CD1c-positive myeloid dendritic cell (primary cell): Measurements from ENCODE around the gene ACP4.
"Not testable (repeated sequence)": the region's sequence is repeated elsewhere in the genome, so short reads cannot be mapped to it uniquely, and the experiment has no call there.

Source experiments
- DNase-seq: peaks from one replicate; pipeline ENCODE4 v3.0.0-alpha.2; 2016; ENCODE audit errors: extremely low spot score

ACP4 gene

DNA sequence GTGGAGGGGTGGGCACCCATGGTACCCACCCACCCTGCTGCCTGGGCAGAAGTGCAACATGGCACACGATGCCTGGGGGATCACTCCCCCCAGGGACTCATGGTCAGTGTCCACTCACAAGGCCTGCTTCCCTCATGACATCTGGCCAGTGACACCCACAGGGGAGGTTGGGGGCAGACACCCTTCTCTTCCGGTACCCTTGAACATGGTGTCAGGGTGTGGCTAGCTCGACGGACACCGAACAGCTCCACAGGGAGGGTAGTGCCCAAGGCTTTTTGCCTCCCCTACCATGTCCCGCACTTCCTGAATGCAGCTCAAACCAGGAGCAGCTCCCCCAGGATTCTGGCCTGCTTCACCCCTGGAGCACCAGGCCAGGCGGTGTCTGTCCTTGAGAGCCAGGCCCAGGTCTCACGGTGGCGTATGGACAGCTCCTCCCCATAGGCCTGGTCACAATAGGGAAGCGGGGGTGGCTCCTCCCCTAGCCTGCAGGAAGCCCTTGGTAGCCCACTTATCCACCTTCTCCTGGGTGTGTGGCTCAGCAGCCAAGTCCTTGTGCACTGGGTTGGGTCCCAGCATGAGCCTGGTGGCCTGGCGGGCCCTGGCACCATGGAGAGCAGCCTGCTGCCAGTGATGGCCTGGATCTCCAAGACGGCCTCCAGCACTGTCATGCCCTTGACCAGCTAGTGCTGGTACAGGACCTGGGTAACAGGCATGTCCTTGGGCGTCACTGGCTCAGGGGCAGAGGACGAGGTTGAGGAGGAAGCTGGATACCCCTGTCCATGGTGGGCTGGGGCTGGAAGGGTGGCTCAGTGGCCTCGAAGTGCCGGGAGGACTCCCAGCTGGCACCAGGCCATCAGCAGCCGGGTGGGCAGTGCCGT lies 7.8 kb downstream of the ACP4 start:
- no peak for DNase-seq

DNA sequence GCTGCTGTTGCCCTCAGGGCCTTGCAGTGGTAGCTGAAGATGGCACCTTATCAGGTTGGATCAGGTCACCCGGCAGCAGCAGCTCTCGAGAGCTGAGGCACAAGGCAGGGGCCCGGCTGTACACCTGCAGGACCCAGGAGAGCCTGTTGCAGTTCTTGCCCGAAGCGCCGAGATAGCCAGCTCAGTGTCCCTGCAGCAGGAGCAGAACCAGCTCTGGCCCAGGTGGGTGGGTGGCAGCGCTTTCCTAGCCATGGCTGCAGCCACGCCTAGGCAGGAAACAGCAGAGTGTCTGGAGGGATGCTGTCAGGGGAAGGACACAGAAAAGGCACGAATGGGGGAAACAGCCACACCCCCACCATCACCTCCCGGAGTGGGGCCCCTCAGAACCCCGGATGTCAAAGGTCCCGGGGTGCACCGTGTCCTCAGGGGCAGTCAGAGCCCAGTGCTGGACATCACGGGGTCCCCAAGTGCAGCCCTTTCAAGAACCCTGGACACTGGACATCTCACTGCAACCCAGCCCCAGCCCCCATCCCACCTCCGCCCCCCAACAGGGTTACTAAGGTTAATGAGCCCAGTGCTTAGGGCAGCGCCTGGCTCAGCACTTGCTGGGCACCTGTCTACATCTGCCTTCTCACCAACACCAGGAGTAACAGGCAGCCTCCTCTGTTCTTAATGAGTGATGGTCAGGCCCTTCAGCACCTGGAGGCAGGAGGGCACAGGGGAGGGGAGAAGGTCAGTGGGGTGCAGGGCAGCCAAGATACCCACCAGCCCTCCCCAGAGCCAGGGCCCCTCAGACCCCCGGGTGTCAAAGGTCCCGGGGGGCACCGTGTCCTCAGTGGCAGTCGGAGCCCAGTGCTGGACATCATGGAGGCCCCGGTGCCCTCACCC lies 8.7 kb downstream of the ACP4 start:
- no peak for DNase-seq

DNA sequence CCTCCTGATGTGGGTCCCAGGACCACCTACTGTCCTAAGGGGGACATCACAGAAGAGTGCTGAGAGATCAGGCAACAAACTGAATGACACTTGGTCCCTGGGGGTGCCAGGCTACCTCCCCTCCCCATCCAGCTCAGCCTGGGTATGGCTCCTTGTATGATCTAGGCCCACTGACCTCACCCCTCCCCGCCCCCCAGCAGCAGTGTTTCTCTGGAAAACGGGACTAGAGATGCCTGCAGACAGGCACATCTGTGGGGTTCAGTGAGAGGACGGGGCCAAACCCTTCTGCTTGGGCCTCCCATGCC lies 9.3 kb downstream of the ACP4 start:
- DNase-seq = no peak

DNA sequence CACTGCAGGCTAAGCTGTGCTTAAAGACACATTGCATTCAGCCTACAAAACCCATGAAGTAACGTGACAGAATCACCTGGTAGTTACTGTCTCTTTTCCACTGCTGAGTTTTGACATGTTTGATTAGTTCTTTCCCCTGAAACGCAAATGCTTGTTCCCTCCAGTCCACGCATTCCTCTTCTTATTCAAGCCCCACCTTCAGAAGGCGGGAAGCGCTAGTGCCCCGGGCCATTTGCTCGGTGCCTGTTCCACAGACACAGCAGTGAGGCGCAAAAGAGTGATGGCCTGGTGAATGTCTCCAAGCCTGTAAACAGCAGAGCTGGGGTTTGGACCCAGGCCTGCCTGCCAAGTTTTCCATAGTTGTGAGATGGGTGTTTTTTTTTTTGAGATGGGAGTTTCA lies 10.9 kb downstream of the ACP4 start:
- no peak for DNase-seq

DNA sequence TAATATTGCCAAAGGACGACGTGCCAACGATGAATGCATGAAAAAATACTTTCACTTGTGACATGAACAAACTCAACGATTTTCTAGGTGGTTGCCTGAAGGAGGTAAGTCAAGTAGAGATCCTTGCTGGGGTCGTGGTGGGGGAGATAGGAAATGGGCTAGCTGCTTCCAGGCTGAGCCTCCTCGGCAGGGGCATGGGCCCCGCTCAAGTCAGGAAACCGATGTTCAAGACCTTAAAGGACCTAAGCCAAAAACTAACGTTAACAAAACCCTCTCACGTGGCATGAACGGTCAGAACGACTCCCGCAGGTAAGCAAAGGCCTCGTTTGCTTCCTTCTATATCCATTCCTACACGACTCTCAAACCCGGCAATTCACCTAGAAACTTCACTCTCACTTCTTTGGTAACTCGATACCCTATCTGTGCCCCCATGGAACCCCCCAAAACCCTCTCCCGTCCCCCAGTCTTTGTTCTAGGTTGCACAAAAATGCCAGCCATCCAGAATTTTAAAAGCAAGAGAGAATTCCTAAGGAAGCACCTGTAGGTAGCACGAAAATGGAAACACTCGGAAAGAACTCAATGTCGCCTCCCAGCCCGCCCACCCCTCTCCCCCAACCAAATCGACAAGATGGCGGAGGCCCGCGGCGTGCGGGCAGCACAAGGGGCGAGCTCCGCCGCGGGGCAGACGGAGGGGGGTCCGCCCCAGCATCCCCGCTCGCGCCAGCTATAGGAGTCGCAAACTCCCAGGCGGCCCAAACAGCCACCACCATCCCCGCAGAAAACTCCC lies 13.6 kb downstream of the ACP4 start:
- peak; percentile 27 for DNase-seq

DNA sequence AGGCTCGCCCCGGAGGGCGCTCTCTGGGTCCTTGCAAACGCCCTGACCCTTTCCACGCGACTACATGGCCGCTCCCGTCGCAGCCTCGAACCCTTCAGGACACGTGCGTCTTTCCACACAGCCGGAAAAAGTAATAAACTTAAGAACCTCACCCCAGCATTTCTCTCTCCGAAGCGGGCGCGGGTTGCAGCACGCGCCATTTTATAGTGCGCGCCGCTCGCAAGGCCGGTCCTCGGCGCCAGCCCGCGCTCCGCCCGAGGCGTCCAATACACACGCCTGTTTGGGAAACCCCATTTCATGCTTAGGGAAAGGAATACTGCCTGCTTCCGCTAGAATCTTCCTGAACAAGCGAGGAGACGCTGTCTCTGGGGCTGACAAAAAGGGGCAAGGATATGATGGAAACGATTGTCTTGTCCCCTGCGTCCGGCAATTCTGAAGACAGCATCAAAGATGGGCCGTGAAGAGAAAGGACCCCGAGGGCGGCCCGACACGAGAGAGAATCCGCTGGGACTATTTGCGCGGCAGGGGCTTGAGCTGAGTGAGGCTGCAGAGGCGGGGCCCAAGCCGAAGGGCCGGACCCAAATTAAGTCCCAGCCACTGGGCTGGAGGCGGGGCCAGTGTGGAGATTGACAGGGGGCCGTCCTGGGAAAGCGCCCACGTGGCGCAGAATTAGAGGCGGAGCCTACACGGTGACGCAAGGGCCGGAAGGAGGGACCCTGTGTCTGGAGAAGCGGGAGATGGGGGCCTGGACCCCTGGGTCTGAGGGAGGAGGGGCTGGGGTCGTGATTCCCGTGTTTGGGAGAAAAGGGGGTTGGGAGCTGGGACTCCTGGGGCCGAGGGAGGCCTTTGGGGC lies 14.4 kb downstream of the ACP4 start:
- DNase-seq = peak; percentile 98

DNA sequence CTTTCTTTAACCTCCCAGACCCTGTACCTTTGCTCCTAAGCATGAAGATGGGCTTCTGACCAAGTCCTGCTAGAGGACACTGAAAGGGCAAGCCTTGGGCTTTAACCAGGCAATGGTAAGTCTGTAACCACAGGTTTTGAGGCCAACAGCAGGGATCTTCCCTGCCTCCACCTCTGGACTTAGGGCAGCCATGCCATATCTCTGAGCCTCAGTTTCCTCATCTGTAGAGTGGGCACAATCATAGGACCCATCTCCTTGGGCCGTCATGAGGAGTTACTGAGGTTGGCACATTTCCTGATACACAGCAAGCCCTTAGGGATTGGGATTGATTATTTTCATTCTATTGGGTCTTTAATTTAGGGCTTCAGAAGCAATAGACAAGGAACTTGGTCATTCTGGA lies 18.6 kb downstream of the ACP4 start:
- no peak for DNase-seq

DNA sequence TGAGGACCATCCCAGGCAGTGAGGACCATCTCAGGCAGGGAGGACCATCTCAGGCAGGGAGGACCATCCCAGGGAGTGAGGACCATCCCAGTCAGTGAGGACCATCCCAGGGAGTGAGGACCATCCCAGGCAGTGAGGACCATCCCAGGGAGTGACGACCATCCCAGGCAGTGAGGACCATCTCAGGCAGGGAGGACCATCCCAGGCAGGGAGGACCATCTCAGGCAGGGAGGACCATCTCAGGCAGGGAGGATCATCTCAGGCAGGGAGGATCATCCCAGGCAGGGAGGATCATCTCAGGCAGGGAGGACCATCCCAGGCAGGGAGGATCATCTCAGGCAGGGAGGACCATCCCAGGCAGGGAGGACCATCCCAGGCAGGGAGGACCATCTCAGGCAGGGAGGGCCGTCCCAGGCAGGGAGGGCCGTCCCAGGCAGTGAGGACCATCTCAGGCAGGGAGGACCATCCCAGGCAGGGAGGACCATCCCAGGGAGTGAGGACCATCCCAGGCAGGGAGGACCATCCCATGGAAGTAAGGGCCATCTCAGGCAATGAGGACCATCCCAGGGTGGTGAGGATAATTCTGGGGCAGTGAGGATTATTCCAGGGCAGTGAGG lies 21.5 kb downstream of the ACP4 start:
- DNase-seq = not testable (repeated sequence)

DNA sequence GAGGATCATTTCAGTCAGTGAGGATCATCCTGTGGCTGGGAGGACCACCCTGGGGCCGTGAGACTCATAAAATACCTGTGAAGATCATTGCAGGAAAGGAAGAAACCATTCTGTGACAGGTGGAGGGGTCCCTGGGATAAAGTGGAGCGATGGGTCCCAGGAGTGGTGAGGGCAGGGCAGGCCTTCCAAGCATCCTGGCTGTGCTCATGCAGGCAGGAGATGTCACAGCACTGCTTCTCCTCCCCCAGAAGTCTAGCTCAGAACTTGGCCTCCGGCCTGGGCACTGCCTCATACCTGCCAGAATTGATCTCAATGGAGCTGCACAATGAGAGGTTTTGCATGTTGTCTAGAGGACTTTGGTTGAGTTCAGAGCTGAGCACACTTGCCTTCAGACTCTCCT lies 22.3 kb downstream of the ACP4 start:
- DNase-seq = no peak

DNA sequence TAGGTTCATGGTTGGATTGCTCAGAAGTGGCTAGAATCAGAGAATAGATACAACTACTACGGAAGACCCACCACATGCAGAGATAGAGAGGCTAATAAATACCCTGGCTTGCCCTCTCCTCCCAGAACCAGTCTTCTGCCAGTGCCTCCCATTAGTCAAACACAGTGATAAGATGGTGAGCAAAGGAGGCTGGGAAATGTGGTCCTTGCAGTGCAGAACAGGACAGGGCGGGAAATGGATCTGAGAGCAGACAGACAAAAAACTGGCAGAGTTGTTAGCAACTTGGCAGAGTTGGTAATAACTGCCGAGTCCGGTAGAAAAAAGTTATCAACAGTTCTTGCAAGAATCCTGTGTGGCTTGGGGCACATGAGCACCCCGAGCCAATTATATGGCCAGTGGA lies 24.7 kb downstream of the ACP4 start:
- no peak for DNase-seq

DNA sequence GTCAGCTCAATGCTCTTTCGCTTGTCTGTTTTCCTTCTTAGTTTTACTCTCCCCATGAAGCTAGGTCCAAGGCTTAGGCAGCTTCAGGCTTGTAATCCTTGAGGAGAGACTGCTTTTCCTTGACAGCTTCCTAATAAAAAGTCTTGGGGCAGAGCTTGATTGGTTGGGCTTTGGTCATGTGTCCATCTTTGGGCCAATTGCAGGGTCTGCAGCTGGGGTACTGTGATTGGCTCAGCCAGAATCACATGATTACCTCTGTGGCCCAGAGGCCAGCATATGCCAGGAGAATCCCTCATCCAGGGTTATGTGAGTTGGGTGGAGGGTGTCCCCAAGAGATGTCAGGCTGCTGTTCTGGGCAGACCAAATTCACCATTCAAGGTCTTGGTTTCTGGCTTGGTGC lies 25.2 kb downstream of the ACP4 start:
- no peak for DNase-seq

DNA sequence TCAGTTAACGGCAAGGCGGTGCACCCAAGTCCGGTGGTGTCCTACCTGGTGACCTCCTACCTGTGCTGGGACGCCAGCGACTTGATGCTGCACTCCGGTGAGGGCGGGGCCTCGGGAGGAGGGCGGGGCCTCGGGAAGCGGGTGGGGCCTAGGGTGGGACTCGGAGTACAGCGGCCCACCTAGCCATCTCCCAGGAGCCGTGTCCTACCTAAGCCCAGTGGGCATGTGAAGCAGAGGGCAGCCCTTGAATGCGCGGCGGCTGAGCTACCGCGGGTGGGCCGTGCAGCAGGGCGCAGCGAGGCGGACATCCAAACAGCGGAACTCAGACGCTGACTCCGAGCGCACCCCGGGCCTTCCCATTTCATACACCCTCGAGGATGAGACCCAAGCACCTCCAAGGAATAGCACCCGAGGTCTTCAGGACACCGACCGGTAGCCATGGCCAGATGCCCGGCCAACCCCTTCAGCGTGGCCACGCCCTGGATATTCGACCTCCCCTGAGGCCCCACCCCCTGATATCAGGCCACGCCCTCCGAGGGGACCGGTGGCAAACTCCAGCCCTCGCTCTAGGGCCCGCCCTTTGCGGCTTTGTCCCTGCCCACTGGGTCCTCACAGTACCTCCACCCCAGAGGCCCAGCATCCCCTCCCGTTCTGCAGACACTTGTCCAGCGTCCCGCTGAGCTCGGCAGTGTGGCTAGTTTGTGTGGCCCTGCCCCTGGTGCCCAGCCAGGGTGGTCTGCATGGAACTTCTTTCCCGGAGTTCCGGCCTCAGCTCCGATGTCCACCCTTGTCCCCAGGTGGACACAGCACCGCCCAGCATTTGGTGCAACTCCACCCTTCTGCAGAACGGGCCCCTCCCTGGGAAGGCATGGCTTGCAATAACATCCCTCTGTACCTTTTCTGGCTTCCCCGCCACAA lies 28.0 kb downstream of the ACP4 start:
- peak; percentile 46 for DNase-seq

DNA sequence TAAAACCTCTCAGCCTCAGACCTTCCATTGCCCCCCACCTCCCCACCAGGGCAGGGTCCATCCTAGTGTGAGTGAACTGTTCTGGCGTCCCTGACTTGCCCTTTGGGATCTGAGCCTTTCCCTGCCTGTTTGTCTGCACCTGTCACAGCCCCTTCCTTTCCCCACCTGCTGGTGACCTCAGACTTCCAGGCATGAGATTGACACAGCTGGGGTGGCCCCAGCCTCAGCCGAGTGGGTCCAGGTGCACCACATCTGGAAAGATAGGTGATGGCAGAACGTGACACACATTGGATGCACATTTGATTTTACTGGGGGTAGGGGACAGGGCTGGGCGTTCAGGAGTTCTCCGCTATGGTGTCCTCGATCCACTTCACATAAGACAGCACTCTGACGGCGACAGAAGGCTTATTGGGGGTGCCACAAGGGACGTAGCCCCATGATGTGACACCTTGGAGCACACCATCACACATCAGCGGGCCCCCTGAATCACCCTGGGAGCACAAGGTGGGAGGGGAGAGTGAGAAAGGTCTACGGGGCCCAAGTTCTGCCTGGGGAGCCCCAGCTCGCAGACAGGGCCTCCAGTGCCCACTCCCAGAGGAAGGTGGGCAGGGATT lies 28.8 kb downstream of the ACP4 start:
- no peak for DNase-seq

DNA sequence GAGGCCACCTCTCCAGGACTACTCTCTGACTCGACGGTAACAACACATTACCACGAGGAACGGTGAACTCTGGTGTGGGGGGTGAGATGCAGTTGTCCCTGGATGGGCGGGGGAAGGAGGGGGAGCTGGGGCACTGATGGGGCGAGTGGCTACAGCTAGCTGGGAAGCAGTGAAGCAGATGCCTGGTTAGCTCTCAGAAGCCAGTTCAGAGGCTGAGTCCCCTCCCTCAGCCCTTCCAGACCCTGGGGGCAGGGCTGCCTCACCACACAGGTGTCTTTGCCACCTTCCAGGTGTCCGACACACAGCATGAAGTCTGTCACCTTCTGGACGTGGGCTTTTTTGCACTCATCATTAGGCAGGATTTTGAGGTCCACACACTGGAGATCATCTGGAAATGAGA lies 29.4 kb downstream of the ACP4 start:
- no peak for DNase-seq

DNA sequence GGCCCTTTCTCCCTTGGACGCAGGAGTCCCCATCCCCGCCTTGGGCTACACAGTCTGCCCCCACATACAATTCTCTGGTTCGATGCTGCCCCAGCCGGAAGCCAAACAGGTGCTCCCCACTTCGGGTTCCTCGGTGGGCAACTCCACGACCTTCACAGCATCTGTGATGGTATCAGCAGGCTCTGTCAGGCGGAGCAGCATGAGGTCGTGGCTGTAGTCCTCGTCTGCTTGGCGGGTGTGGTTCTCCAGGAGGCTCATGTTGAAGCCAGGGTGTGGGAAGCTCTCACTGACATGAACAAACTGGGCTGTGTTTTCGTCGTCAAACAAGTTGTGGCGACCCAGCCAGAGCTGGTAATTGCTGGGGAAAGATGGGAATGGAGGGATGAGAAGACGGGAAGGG lies 29.9 kb downstream of the ACP4 start:
- no peak for DNase-seq

DNA sequence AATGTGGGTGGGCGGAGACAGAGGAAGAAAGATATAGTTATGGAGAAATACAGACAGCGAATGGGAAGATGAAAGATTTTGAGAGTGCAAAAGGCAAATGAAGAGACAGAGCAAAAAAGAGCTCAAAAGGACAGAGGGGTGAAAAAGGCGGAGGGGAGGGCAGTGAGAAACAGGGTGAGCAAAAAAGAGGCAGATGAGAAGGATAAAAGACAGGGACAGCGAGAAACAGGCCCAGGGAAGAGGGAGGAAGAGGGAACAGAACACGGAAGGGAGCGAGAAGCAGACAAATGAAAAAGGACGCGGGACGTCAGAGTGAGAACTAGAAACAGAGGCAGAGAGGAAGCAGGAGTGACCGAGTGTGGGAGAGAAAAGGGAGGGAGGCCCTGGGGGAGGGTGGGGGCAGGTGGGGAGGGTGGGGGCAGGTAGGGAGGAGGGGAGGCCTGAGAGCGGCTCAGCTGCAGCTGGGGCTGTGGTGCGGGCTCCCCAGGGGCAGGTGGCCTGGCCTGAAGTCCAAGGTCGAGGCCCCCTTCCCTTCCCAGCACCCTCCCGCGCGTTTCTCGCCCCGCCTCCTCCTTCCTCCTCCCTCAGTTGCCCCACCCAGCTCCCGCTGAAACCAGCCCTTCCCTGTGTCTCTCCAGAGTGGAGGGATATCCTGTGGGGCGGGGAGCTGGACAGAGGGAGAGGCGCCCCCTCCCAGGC lies 30.5 kb downstream of the ACP4 start:
- no peak for DNase-seq

DNA sequence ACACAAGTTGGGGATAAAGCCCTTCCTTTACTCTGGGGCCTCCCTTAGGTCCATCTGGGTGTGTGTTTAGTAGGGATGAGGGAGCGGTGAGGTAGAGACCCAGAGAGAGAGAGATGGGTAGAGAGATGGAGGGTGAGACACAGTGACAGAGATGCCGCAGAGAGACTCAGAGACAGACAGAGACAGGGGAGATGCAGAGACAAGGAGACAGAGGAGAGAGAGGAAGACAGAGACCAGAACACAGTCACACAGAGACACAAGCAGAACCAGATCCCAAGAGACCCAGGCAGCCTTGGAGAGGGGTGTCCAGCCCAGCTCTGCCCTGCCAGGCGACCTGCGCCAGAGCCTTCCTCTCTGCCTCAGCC lies 31.0 kb downstream of the ACP4 start:
- DNase-seq = no peak

DNA sequence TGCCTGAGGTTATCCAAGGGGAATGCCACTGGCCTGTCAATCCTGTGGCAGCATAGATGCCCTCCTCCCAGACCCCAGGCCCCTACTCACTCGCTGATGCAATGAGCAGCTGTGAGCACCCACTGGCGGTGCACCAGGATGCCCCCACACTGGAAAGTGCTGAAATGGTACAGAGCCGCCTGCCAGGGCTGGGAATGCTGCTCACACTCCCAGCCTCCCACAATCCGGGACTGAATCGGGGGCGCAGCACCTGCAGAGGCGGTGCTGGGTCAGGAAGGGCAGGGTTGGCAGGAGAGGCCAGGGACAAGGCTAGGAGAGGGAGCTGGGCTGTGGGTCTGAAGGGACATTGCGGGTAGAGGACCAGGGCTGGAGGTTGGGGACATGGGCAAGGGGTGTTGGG lies 31.4 kb downstream of the ACP4 start:
- DNase-seq = no peak

DNA sequence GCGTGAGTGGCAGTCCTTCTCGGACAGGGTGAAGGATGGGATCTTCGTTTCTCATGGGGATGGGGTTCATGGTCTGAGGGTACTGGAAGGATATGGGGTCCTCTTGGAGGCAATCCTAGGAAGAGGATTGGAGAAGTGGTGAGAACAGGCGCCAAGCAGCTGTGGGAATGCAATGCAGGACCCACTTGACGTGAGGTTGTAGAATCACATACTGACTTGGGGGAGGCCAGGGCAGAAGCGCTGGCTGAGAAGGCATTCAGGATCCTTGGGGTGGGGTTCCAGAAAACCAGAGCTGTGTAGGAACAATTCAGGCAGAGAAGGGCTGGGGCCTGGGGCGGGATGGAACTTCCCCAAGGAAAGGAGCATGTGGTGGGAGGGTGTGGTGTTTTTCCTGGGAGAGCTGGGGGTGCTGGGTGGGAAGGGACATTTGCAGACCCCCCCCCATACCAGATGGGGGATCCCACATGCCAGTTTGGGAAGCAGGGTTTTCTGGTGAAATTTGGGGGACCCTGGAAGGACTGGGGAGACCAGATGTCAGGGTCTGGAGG lies 32.5 kb downstream of the ACP4 start:
- DNase-seq = no peak
